Thoracic aorta (tissue), 2 donors: ENCODE data around the gene MAN1A2. TPM values are rescaled to one million over a fixed set of nuclear protein-coding genes. Genes with fewer than 3 reads are reported as not detected.

Experiments
- ATAC-seq: fragments of 150-250 bp; one replicate; pipeline ENCODE4 v1.8.0; 2017; ENCODE audit warnings: low read depth; ENCODE audit not compliant: insufficient number of reproducible peaks, low FRiP score
- DNase-seq: peaks from one replicate; pipeline ENCODE4 v3.0.0-alpha.2; 2020; ENCODE audit warnings: low spot score
- H3K27ac ChIP-seq, 2 donors: fragments of 200-600 bp; sonication (generic); 1 replicate in 1 of 2; 2 replicates in 1 of 2; pipeline ENCODE4 v1.5.1; 2016; ENCODE audit warnings: mild to moderate bottlenecking in 2 of 2, moderate library complexity in 2 of 2
- H3K27me3 ChIP-seq: fragments of 200-600 bp; sonication (generic); replicated peaks from 2 replicates; pipeline ENCODE4 v1.6.0; 2016; ENCODE audit warnings: mild to moderate bottlenecking; ENCODE audit not compliant: insufficient read depth
- H3K36me3 ChIP-seq: fragments of 200-600 bp; sonication (generic); one replicate; pipeline ENCODE4 v1.5.1; 2016
- H3K4me1 ChIP-seq, 2 donors: fragments of 200-600 bp; sonication (generic); 1 replicate in 1 of 2; 2 replicates in 1 of 2; pipeline versions ENCODE4 v1.5.1 to v1.6.0; 2016; ENCODE audit warnings: low read depth in 2 of 2, mild to moderate bottlenecking in 1 of 2; ENCODE audit not compliant: control insufficient read depth in 1 of 2
- H3K4me3 ChIP-seq: fragments of 200-600 bp; sonication (generic); 2 replicates; pipeline ENCODE4 v1.5.1; 2016; ENCODE audit warnings: mild to moderate bottlenecking
- H3K9me3 ChIP-seq: fragments of 200-600 bp; sonication (generic); 2 replicates; pipeline ENCODE4 v1.5.1; 2016
- CTCF ChIP-seq: fragments of 200-600 bp; sonication (generic); IDR thresholded peaks from one replicate; pipeline ENCODE4 v1.5.1; 2019; ENCODE audit warnings: antibody characterized with exemption
- total RNA-seq, 2 donors: library from RNA; depleted of rRNA; stranded (reverse); fragments of >200 nt; gene quantifications; one replicate each; pipeline versions ENCODE4 v1.1.0 to v1.2.3, GENCODE V29; 2016

The MAN1A2 gene
- total RNA-seq, 2 donors from 2014 or later, result 27.1 to 48.7 TPM

GRCh38 chr1:117370509-117370908 lies 3.3 kb downstream of the MAN1A2 start:
- Histone ChIP-seq H3K36me3 (no peaks in the 10 kb centered on the region), H3K4me3 (peak overlapping the region; percentile 89), H3K9me3 (no peaks in the 10 kb centered on the region), H3K27me3 (no peaks in the 10 kb centered on the region), H3K27ac (no peak overlapping the region), H3K4me1 (peaks cover 35% of the 10 kb centered on the region in 2 donors)
- ATAC-seq (no peak), DNase-seq (no peak)
- TF ChIP-seq CTCF, result no peak

- no peak for DNase-seq
- H3K9me3 ChIP-seq, result no peaks in the 10 kb centered on the region
- no peak overlapping the region for H3K27ac ChIP-seq
- H3K4me3 ChIP-seq, result no peak overlapping the region
- H3K27me3 ChIP-seq, result no peaks in the 10 kb centered on the region
- TF ChIP-seq CTCF, result no peak
- H3K4me1 ChIP-seq, result peaks cover 30 to 35% of the 10 kb centered on the region in 2 donors
- no peaks in the 10 kb centered on the region for H3K36me3 ChIP-seq
- ATAC-seq, result no peak
Measured at GRCh38 chr1:117371441-117372151, 4.3 kb downstream of the MAN1A2 start.

DNA sequence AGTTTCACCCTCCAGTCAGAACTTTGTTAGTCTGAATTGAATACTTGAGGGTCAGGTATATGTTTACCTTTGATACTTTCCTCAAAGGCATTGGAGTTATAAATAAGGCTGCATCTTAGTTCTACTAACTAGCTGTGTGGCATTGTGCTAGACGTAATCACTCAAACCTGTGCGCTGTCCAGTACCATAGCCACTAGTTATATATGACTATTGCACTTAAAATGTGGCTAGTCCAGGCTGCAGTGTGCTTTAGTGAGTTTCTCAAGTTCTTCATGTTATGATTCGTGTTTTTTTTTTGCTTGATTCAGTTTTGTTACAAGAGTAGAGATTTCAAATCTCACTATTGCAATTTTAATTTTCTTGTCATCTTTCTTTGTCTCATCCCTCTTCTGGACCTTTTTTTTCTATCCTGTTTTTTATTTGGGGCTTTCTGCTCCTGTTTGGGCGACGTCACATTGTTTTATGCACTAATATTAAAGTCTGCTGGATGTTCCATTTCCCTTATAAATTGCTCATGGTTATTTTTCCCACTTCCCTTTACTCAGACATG lies 5.7 kb downstream of the MAN1A2 start:
- no peaks in the 10 kb centered on the region for H3K9me3 ChIP-seq
- DNase-seq (no peak), ATAC-seq (no peak)
- H3K36me3 ChIP-seq, result no peaks in the 10 kb centered on the region
- TF ChIP-seq CTCF, result no peak
- H3K27me3 ChIP-seq, result no peaks in the 10 kb centered on the region
- peaks cover 30 to 35% of the 10 kb centered on the region in 2 donors for H3K4me1 ChIP-seq
- no peak overlapping the region for H3K4me3 ChIP-seq
- no peak overlapping the region for H3K27ac ChIP-seq

DNA sequence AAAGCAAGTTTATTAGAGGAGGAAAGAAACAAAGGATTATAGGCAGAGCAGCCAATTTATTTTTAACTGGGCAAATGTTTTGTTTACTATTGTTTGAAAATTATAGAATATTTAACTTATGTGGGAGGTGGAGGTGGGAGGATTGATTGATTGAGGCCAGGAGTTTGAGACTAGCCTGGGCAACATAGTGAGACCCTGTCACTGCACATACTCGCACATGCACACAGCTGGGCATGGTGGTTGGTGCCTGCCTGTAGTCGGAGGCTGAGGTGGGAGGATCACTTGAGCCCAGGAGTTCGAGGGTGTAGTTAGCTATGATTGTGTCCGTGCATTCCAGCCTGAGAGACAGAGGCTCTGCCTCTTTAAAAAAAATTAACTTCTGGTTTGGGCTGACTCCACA lies 6.7 kb downstream of the MAN1A2 start:
- no peak overlapping the region for H3K4me3 ChIP-seq
- ATAC-seq (no peak), DNase-seq (no peak)
- H3K27me3 ChIP-seq, result no peaks in the 10 kb centered on the region
- no peak for TF ChIP-seq CTCF
- no peaks in the 10 kb centered on the region for H3K9me3 ChIP-seq
- H3K27ac ChIP-seq, result no peak overlapping the region
- H3K4me1 ChIP-seq, result peaks cover 30 to 32% of the 10 kb centered on the region in 2 donors
- H3K36me3 ChIP-seq, result no peaks in the 10 kb centered on the region

DNA sequence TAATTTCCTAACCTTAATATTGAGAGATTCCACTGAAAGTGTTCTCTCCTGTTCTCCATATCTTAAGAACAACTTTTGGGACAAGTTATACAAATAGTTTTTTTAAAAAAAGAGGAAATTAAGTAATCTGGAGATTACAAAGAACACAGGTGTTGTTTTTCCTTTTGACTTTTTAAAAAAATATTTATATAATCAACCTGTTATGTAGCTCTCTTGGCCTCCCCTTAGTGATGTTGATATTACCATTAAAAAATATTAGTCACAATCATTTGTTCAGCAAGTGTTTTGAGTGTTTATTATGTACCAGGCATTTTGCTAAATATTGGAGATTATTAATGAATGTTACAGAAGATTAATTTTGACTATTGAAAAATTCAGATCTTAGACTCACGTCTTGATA lies 8.1 kb downstream of the MAN1A2 start:
- ATAC-seq (no peak), DNase-seq (no peak)
- TF ChIP-seq CTCF, result no peak
- Histone ChIP-seq H3K9me3 (no peaks in the 10 kb centered on the region), H3K4me1 (peaks cover 18 to 24% of the 10 kb centered on the region in 2 donors), H3K27me3 (no peaks in the 10 kb centered on the region), H3K36me3 (no peaks in the 10 kb centered on the region), H3K4me3 (no peak overlapping the region), H3K27ac (no peak overlapping the region)
